GM23338 (cell line): ENCODE data around the gene URAD. TPM values are rescaled to one million over a fixed set of nuclear protein-coding genes. Genes with fewer than 3 reads are reported as not detected.

Experiments used
- ATAC-seq: fragments of 200-7000 bp; cut with Tn5 transposase; 3 replicates; pipeline ENCODE4 v1.9.1; 2020
- DNase-seq: peaks from one replicate; pipeline ENCODE4 v3.0.0-alpha.2; 2015; ENCODE audit warnings: low spot score
- H2AFZ ChIP-seq: fragments of 200-600 bp; sonication (generic); 2 replicates; pipeline ENCODE4 v1.8.0; 2016; ENCODE audit warnings: antibody characterized with exemption, mild to moderate bottlenecking, moderate library complexity
- H3F3A ChIP-seq: fragments of 200-600 bp; sonication (generic); replicated peaks from 2 replicates; pipeline ENCODE4 v1.8.0; 2017; ENCODE audit warnings: antibody characterized with exemption, mixed run types, low read depth
- H3K27ac ChIP-seq: fragments of 200-600 bp; sonication (generic); 2 replicates; pipeline ENCODE4 v1.6.1; 2016; ENCODE audit warnings: low read depth
- H3K27me3 ChIP-seq: fragments of 200-600 bp; sonication (generic); 2 replicates; pipeline ENCODE4 v1.8.0; 2016; ENCODE audit warnings: mild to moderate bottlenecking, mixed run types, moderate library complexity; ENCODE audit not compliant: insufficient read depth
- H3K36me3 ChIP-seq: fragments of 200-600 bp; sonication (generic); 2 replicates; pipeline ENCODE4 v1.8.0; 2016; ENCODE audit warnings: mild to moderate bottlenecking; ENCODE audit not compliant: insufficient read depth
- H3K4me1 ChIP-seq: fragments of 200-600 bp; sonication (generic); 2 replicates; pipeline ENCODE4 v1.8.0; 2016; ENCODE audit warnings: mild to moderate bottlenecking, moderate library complexity; ENCODE audit not compliant: insufficient read depth
- H3K4me2 ChIP-seq: fragments of 200-600 bp; sonication (generic); 2 replicates; pipeline ENCODE4 v1.7.1; 2017; ENCODE audit warnings: mixed run types
- H3K4me3 ChIP-seq: fragments of 200-600 bp; sonication (generic); 2 replicates; pipeline ENCODE4 v1.6.1; 2016; ENCODE audit warnings: mixed run types
- H3K79me2 ChIP-seq: fragments of 200-600 bp; sonication (generic); replicated peaks from 2 replicates; pipeline ENCODE4 v1.8.0; 2017; ENCODE audit warnings: mild to moderate bottlenecking; ENCODE audit not compliant: insufficient read depth
- H3K9me2 ChIP-seq: fragments of 200-600 bp; sonication (generic); 2 replicates; pipeline ENCODE4 v1.8.0; 2017; ENCODE audit not compliant: insufficient read depth
- H4K20me1 ChIP-seq: fragments of 200-600 bp; sonication (generic); replicated peaks from 2 replicates; pipeline ENCODE4 v1.8.0; 2017; ENCODE audit warnings: mild to moderate bottlenecking; ENCODE audit not compliant: insufficient read depth
- H3K27ac Mint-ChIP-seq: 2 replicates; pipeline ENCODE4 v1.8.0; 2020; ENCODE audit warnings: inconsistent platforms, mild to moderate bottlenecking, moderate library complexity, mixed read lengths
- H3K27me3 Mint-ChIP-seq: 3 replicates; pipeline ENCODE4 v1.8.0; 2022; ENCODE audit warnings: low read depth, mild to moderate bottlenecking, moderate library complexity, mixed read lengths, inconsistent platforms; ENCODE audit not compliant: insufficient read depth, poor library complexity
- H3K36me3 Mint-ChIP-seq: 3 replicates; pipeline ENCODE4 v1.8.0; 2021; ENCODE audit warnings: low read depth, mild to moderate bottlenecking, inconsistent platforms, moderate library complexity, mixed read lengths
- H3K4me1 Mint-ChIP-seq: 3 replicates; pipeline ENCODE4 v1.8.0; 2020; ENCODE audit warnings: mild to moderate bottlenecking, inconsistent platforms, mixed read lengths
- H3K4me3 Mint-ChIP-seq: 3 replicates; pipeline ENCODE4 v1.8.0; 2021; ENCODE audit warnings: moderate library complexity, mild to moderate bottlenecking, inconsistent platforms, mixed read lengths
- H3K9me3 Mint-ChIP-seq: 3 replicates; pipeline ENCODE4 v1.8.0; 2020; ENCODE audit warnings: moderate library complexity, mild to moderate bottlenecking, inconsistent platforms, mixed read lengths
- CREB1 ChIP-seq: fragments of 250-450 bp; sonication (Bioruptor Pico); IDR thresholded peaks from 2 replicates; pipeline ENCODE4 v1.5.0; 2020; ENCODE audit warnings: low read depth, mild to moderate bottlenecking, moderate library complexity
- ETS1 ChIP-seq: IDR thresholded peaks from 2 replicates; pipeline ENCODE4 v1.6.1; 2016; ENCODE audit warnings: antibody characterized with exemption
- EZH2phosphoT487 ChIP-seq: fragments of 200-600 bp; sonication (generic); IDR thresholded peaks from one replicate; pipeline ENCODE4 v1.8.1; 2018; ENCODE audit warnings: antibody characterized with exemption; ENCODE audit not compliant: unreplicated experiment
- JUNB ChIP-seq: IDR thresholded peaks from one replicate; pipeline ENCODE4 v1.6.1; 2016; ENCODE audit warnings: antibody characterized with exemption; ENCODE audit not compliant: unreplicated experiment
- NANOG ChIP-seq: IDR thresholded peaks from 2 replicates; pipeline ENCODE4 v1.6.1; 2016; ENCODE audit warnings: antibody characterized with exemption, borderline replicate concordance
- POLR2AphosphoS5 ChIP-seq: IDR thresholded peaks from 2 replicates; pipeline ENCODE4 v1.6.1; 2016; ENCODE audit warnings: antibody characterized with exemption, low read depth
- STAT1 ChIP-seq: IDR thresholded peaks from one replicate; pipeline ENCODE4 v1.6.1; 2016; ENCODE audit warnings: antibody characterized with exemption; ENCODE audit not compliant: unreplicated experiment
- ZNF114 ChIP-seq: fragments of 250-450 bp; sonication (Bioruptor Pico); IDR thresholded peaks from 2 replicates; pipeline ENCODE4 v1.5.0; 2020; ENCODE audit warnings: mild to moderate bottlenecking, moderate library complexity
- polyA plus RNA-seq: library from polyadenylated mRNA; unstranded; fragments of >200 nt; fragmentation: Nextera tagmentation; extraction: Ambion mirVana; gene quantifications from 2 replicates; pipeline ENCODE4 v1.2.1, GENCODE V29; 2016
- total RNA-seq: library from RNA; depleted of rRNA; stranded (reverse); fragments of >200 nt; shearing (Covaris generic); gene quantifications from 2 replicates; pipeline ENCODE4 v1.2.3, GENCODE V29; 2014
- TF ChIP-seq, protein P1 (sequence below): IDR thresholded peaks from one replicate; pipeline ENCODE4 v1.6.1; 2018; ENCODE audit warnings: antibody characterized with exemption; ENCODE audit not compliant: unreplicated experiment
- TF ChIP-seq, protein P2 (sequence below): fragments of 250-450 bp; sonication (Bioruptor Pico); IDR thresholded peaks from 2 replicates; pipeline ENCODE4 v1.5.0; 2020; ENCODE audit warnings: mild to moderate bottlenecking, moderate library complexity

URAD gene
- total and polyA plus RNA-seq, 2 experiments from 2014 or later: not detected

GRCh38 chr13:27959976-27960361, 28.5 kb downstream of the URAD start (continued):
- TF ChIP-seq, protein P1, sequence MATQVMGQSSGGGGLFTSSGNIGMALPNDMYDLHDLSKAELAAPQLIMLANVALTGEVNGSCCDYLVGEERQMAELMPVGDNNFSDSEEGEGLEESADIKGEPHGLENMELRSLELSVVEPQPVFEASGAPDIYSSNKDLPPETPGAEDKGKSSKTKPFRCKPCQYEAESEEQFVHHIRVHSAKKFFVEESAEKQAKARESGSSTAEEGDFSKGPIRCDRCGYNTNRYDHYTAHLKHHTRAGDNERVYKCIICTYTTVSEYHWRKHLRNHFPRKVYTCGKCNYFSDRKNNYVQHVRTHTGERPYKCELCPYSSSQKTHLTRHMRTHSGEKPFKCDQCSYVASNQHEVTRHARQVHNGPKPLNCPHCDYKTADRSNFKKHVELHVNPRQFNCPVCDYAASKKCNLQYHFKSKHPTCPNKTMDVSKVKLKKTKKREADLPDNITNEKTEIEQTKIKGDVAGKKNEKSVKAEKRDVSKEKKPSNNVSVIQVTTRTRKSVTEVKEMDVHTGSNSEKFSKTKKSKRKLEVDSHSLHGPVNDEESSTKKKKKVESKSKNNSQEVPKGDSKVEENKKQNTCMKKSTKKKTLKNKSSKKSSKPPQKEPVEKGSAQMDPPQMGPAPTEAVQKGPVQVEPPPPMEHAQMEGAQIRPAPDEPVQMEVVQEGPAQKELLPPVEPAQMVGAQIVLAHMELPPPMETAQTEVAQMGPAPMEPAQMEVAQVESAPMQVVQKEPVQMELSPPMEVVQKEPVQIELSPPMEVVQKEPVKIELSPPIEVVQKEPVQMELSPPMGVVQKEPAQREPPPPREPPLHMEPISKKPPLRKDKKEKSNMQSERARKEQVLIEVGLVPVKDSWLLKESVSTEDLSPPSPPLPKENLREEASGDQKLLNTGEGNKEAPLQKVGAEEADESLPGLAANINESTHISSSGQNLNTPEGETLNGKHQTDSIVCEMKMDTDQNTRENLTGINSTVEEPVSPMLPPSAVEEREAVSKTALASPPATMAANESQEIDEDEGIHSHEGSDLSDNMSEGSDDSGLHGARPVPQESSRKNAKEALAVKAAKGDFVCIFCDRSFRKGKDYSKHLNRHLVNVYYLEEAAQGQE: no peak

GRCh38 chr13:27956576-27957300, 31.8 kb downstream of the URAD start:
- no peak overlapping the region for H3K27ac Mint-ChIP-seq
- H3K27me3 Mint-ChIP-seq: peaks cover 95% of the 10 kb centered on the region
- no peaks in the 10 kb centered on the region for H3K79me2 ChIP-seq
- H3K27me3 ChIP-seq: peaks cover 100% of the 10 kb centered on the region
- peaks cover 22% of the 10 kb centered on the region for H3F3A ChIP-seq
- no peaks in the 10 kb centered on the region for H3K36me3 ChIP-seq
- no peak for ATAC-seq
- peaks cover 32% of the 10 kb centered on the region for H4K20me1 ChIP-seq
- no peak overlapping the region for H2AFZ ChIP-seq
- no peaks in the 10 kb centered on the region for H3K36me3 Mint-ChIP-seq
- peaks cover 21% of the 10 kb centered on the region for H3K4me1 ChIP-seq
- no peak overlapping the region for H3K4me3 Mint-ChIP-seq
- no peak for DNase-seq
- H3K9me2 ChIP-seq: no peaks in the 10 kb centered on the region
- H3K4me1 Mint-ChIP-seq: peaks cover 15% of the 10 kb centered on the region
- no peak overlapping the region for H3K4me2 ChIP-seq
- H3K27ac ChIP-seq: no peak overlapping the region
- no peak overlapping the region for H3K4me3 ChIP-seq
- H3K9me3 Mint-ChIP-seq: no peaks in the 10 kb centered on the region
- TF ChIP-seq JUNB: no peak
- TF ChIP-seq ZNF114 (CRISPR knock-in tag): no peak
- TF ChIP-seq, protein P2, sequence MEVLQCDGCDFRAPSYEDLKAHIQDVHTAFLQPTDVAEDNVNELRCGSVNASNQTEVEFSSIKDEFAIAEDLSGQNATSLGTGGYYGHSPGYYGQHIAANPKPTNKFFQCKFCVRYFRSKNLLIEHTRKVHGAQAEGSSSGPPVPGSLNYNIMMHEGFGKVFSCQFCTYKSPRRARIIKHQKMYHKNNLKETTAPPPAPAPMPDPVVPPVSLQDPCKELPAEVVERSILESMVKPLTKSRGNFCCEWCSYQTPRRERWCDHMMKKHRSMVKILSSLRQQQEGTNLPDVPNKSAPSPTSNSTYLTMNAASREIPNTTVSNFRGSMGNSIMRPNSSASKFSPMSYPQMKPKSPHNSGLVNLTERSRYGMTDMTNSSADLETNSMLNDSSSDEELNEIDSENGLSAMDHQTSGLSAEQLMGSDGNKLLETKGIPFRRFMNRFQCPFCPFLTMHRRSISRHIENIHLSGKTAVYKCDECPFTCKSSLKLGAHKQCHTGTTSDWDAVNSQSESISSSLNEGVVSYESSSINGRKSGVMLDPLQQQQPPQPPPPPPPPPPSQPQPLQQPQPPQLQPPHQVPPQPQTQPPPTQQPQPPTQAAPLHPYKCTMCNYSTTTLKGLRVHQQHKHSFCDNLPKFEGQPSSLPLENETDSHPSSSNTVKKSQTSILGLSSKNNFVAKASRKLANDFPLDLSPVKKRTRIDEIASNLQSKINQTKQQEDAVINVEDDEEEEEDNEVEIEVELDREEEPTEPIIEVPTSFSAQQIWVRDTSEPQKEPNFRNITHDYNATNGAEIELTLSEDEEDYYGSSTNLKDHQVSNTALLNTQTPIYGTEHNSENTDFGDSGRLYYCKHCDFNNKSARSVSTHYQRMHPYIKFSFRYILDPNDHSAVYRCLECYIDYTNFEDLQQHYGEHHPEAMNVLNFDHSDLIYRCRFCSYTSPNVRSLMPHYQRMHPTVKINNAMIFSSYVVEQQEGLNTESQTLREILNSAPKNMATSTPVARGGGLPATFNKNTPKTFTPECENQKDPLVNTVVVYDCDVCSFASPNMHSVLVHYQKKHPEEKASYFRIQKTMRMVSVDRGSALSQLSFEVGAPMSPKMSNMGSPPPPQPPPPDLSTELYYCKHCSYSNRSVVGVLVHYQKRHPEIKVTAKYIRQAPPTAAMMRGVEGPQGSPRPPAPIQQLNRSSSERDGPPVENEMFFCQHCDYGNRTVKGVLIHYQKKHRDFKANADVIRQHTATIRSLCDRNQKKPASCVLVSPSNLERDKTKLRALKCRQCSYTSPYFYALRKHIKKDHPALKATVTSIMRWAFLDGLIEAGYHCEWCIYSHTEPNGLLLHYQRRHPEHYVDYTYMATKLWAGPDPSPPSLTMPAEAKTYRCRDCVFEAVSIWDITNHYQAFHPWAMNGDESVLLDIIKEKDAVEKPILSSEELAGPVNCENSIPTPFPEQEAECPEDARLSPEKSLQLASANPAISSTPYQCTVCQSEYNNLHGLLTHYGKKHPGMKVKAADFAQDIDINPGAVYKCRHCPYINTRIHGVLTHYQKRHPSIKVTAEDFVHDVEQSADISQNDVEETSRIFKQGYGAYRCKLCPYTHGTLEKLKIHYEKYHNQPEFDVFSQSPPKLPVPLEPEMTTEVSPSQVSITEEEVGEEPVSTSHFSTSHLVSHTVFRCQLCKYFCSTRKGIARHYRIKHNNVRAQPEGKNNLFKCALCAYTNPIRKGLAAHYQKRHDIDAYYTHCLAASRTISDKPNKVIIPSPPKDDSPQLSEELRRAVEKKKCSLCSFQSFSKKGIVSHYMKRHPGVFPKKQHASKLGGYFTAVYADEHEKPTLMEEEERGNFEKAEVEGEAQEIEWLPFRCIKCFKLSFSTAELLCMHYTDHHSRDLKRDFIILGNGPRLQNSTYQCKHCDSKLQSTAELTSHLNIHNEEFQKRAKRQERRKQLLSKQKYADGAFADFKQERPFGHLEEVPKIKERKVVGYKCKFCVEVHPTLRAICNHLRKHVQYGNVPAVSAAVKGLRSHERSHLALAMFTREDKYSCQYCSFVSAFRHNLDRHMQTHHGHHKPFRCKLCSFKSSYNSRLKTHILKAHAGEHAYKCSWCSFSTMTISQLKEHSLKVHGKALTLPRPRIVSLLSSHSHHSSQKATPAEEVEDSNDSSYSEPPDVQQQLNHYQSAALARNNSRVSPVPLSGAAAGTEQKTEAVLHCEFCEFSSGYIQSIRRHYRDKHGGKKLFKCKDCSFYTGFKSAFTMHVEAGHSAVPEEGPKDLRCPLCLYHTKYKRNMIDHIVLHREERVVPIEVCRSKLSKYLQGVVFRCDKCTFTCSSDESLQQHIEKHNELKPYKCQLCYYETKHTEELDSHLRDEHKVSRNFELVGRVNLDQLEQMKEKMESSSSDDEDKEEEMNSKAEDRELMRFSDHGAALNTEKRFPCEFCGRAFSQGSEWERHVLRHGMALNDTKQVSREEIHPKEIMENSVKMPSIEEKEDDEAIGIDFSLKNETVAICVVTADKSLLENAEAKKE: no peak
- TF ChIP-seq EZH2phosphoT487: no peak
- no peak for TF ChIP-seq ETS1
- TF ChIP-seq, protein P1: no peak
- TF ChIP-seq POLR2AphosphoS5: no peak
- TF ChIP-seq NANOG: no peak
- no peak for TF ChIP-seq CREB1
- TF ChIP-seq STAT1: no peak
